Right lobe of liver (tissue), 4 donors: ENCODE data around the gene IRF2.

Experiments used
- CTCF ChIP-seq, 4 donors: fragments of 200-600 bp in 3 of 4; fragments of 450-650 bp in 1 of 4; IDR thresholded peaks; one replicate each; pipeline versions ENCODE4 v1.5.1 to v1.8.0; 2016 to 2022; ENCODE audit warnings: antibody characterized with exemption in 4 of 4, mild to moderate bottlenecking in 2 of 4
- POLR2A ChIP-seq: fragments of 450-650 bp; IDR thresholded peaks from one replicate; pipeline ENCODE4 v1.6.1; 2017; ENCODE audit warnings: antibody characterized with exemption, mild to moderate bottlenecking
- donor health status: DM: no; HTN: no; CAD: no.
- donor health status: DM: no; HTN: no; CAD: no.
- donor health status: DM: no; HTN: yes; CAD: no.

- TF ChIP-seq CTCF (IDR thresholded peaks at IDR 0.05) (no peak), POLR2A (no peak)
Measured at GRCh38 chr4:184395971-184396391, 78.4 kb downstream of the IRF2 start.
